Purkinje cell (primary cell): ENCODE data around the gene CEBPZ. TPM values are rescaled to one million over a fixed set of nuclear protein-coding genes. Genes with fewer than 3 reads are reported as not detected.

Experiments used
- polyA plus RNA-seq: library from polyadenylated mRNA; unstranded; fragments of >200 nt; fragmentation: Nextera tagmentation; gene quantifications from 2 replicates; pipeline ENCODE4 v1.2.1, GENCODE V29; 2014

CEBPZ gene
- polyA plus RNA-seq = 35.3 and 43.1 TPM in 2 replicates

GRCh38 chr2:37231241-37232130, at the start of gene CEBPZ, which contains the start of gene NDUFAF7:
TSS of gene CEBPZ (minus strand) at chr2:37231596. CDS start at chr2:37231567, 29 bp downstream.
TSS of gene NDUFAF7 (plus strand) at chr2:37231658. CDS start at chr2:37231706, 48 bp downstream.

GRCh38 chr2:37196320-37197195, 34.8 kb downstream of the CEBPZ start, which contains the start of gene CEBPZOS:
TSS of gene CEBPZOS (plus strand) at chr2:37196496. CDS start at chr2:37199705, 3,209 bp downstream.

GRCh38 chr2:37188570-37188969, 42.8 kb downstream of the CEBPZ start, which contains the start of gene SULT6B1:
TSS of gene SULT6B1 (minus strand) at chr2:37188670. CDS start at chr2:37188640, 30 bp downstream.

GRCh38 chr2:37156857-37157714, 74.3 kb downstream of the CEBPZ start, which contains the start of gene EIF2AK2:
TSS of gene EIF2AK2 (minus strand) at chr2:37156980. CDS start at chr2:37147806, 9,174 bp downstream.

Other genes with a start within 250 kb of the CEBPZ start
- 14.1 and 14.4 TPM in 2 replicates for gene HEATR5B, start 147.2 kb downstream of the CEBPZ start, polyA plus RNA-seq
- 17.0 and 24.1 TPM in 2 replicates for gene GPATCH11, start 147.1 kb downstream of the CEBPZ start, polyA plus RNA-seq
- gene EIF2AK2, start 74.6 kb downstream of the CEBPZ start, polyA plus RNA-seq = 18.6 and 24.0 TPM in 2 replicates
- gene SULT6B1, start 42.9 kb downstream of the CEBPZ start, polyA plus RNA-seq = not detected in 2 replicates
- 85.5 and 92.2 TPM in 2 replicates for gene CEBPZOS, start 35.1 kb downstream of the CEBPZ start, polyA plus RNA-seq
- gene NDUFAF7, start 62 bp upstream of the CEBPZ start, polyA plus RNA-seq = 14.7 and 22.3 TPM in 2 replicates
- 5.2 and 6.2 TPM in 2 replicates for gene PRKD3, start 93.2 kb upstream of the CEBPZ start, polyA plus RNA-seq
- 4.8 TPM in 1 of 2 replicates, not detected in the other for gene QPCT, start 113.0 kb upstream of the CEBPZ start, polyA plus RNA-seq